ENCODE results near the gene DTL. TPM values are rescaled to one million over a fixed set of nuclear protein-coding genes. Genes with fewer than 3 reads are reported as not detected.

The DTL gene
- total and polyA plus RNA-seq, 2 donors from 2014 or later: 2.0 TPM; not detected in 1

- intact Hi-C loops (cut with DNase I): no loop called here
- no peak for TF ChIP-seq CTCF (IDR thresholded peaks at IDR 0.05; ENCODE audit: borderline replicate concordance, extremely low read depth, insufficient read depth)
- no peak for FAIRE-seq
Observed at GRCh38 chr1:212152869-212153268, 117.3 kb downstream of the DTL start.

GRCh38 chr1:212153635-212154034 is 118.1 kb downstream of the DTL start:
- no peaks in the 10 kb centered on the region for H3K27me3 ChIP-seq (ENCODE audit: control insufficient read depth, insufficient read depth, low read length)
- TF ChIP-seq CTCF (IDR thresholded peaks at IDR 0.05; ENCODE audit: borderline replicate concordance, extremely low read depth, insufficient read depth): no peak
- no peak overlapping the region for H3K9ac ChIP-seq (ENCODE audit: low read length in 3 of 3)
- H3K9me3 ChIP-seq (ENCODE audit: control insufficient read depth in 2 of 3, insufficient read depth in 1 of 3, low read length in 3 of 3): no peaks in the 10 kb centered on the region
- no peaks in the 10 kb centered on the region for H3K4me1 ChIP-seq (ENCODE audit: control insufficient read depth in 2 of 3, insufficient read depth in 2 of 3, low read depth in 1 of 3, low read length in 3 of 3)
- intact Hi-C loops (cut with DNase I): no loop called here
- no peak overlapping the region for H3K4me3 ChIP-seq (ENCODE audit: low read length in 3 of 3)
- FAIRE-seq: no peak
- DNase-seq: no peak
- no peak overlapping the region for H3K27ac ChIP-seq (ENCODE audit: low read depth in 2 of 2, low read length in 2 of 2)
- H3K36me3 ChIP-seq (ENCODE audit: control insufficient read depth in 2 of 3, insufficient read depth in 3 of 3, low read length in 3 of 3): no peaks in the 10 kb centered on the region

More at GRCh38 chr1:212152869-212153268, 117.3 kb downstream of the DTL start:
- Histone ChIP-seq H3K4me3 (ENCODE audit: low read length in 3 of 3) (no peak overlapping the region), H3K27me3 (ENCODE audit: control insufficient read depth, insufficient read depth, low read length) (no peaks in the 10 kb centered on the region), H3K4me1 (ENCODE audit: control insufficient read depth in 2 of 3, insufficient read depth in 2 of 3, low read depth in 1 of 3, low read length in 3 of 3) (no peaks in the 10 kb centered on the region), H3K27ac (ENCODE audit: low read depth in 2 of 2, low read length in 2 of 2) (no peak overlapping the region), H3K36me3 (ENCODE audit: control insufficient read depth in 2 of 3, insufficient read depth in 3 of 3, low read length in 3 of 3) (no peaks in the 10 kb centered on the region), H3K9ac (ENCODE audit: low read length in 3 of 3) (no peak overlapping the region), H3K9me3 (ENCODE audit: control insufficient read depth in 2 of 3, insufficient read depth in 1 of 3, low read length in 3 of 3) (no peaks in the 10 kb centered on the region)
- DNase-seq: no peak

Small RNAs within 50 kb of the gene (microRNA-seq; reads per million reads assigned to microRNA genes)
- not detected for gene MIR3122

Other genes starting within 250 kb of the DTL start
- gene LPGAT1, start 205.0 kb upstream of the DTL start, total RNA-seq: 67.4 TPM
- gene LPGAT1, start 205.0 kb upstream of the DTL start, polyA plus RNA-seq (ENCODE audit: insufficient read depth, low read depth, low replicate concordance): 7.1 TPM
- 9.8 TPM for gene INTS7, start 191 bp upstream of the DTL start, total RNA-seq
- gene INTS7, start 191 bp upstream of the DTL start, polyA plus RNA-seq (ENCODE audit: insufficient read depth, low read depth, low replicate concordance): 5.1 TPM
- 67.3 TPM for gene PPP2R5A, start 249.7 kb downstream of the DTL start, total RNA-seq
- gene PPP2R5A, start 249.7 kb downstream of the DTL start, polyA plus RNA-seq (ENCODE audit: insufficient read depth, low read depth, low replicate concordance): 36.6 TPM

Data from kidney (tissue), 14 donors.